B cell (primary cell): ENCODE results near the gene OPN1SW. TPM values are rescaled to one million over a fixed set of nuclear protein-coding genes. Genes with fewer than 3 reads are reported as not detected.

Experiments
- ATAC-seq: fragments of 200-7000 bp; cut with Tn5 transposase; one replicate; pipeline ENCODE4 v1.10.0; 2021; ENCODE audit warnings: low read depth, mild to moderate bottlenecking, moderate number of reproducible peaks, moderate library complexity
- CTCF ChIA-PET: fragments of 350-600 bp; sonication (Branson Sonifier 250); formaldehyde crosslinking; loops from one replicate; lab custom pipeline; 2021; ENCODE audit warnings: antibody characterized with exemption, inconsistent platforms; lab: Charles Lee
- POLR2A ChIA-PET: fragments of 350-600 bp; sonication (Branson Sonifier 250); formaldehyde crosslinking; loops from one replicate; lab custom pipeline; 2021; ENCODE audit warnings: antibody characterized with exemption; lab: Charles Lee
- DNase-seq: peaks from one replicate; pipeline ENCODE4 v3.0.0; 2013
- H2AFZ ChIP-seq: 2 replicates; pipeline ENCODE4 v1.6.1; 2012; ENCODE audit warnings: mild to moderate bottlenecking, low read depth, low read length; ENCODE audit not compliant: insufficient read depth, poor library complexity, severe bottlenecking
- H3K27ac ChIP-seq, 2 donors: 1 replicate in 1 of 2; 2 replicates in 1 of 2; pipeline ENCODE4 v1.5.1; 2012 to 2013; ENCODE audit warnings: low read length in 2 of 2, mild to moderate bottlenecking in 2 of 2, moderate library complexity in 1 of 2
- H3K27me3 ChIP-seq, 4 experiments: fragments of 200-600 bp in 1 of 4; sonication (generic) in 1 of 4; replicated peaks in 1 of 4; 1 replicate in 2 of 4; 2 replicates in 2 of 4; pipeline versions ENCODE4 v1.6.1 to v1.7.0; 2013 to 2016; ENCODE audit warnings: low read length in 3 of 4, mild to moderate bottlenecking in 2 of 4, mixed read lengths in 1 of 4, moderate library complexity in 1 of 4; ENCODE audit not compliant: insufficient read depth in 4 of 4, control insufficient read depth in 3 of 4; ENCODE audit errors: control extremely low read depth in 1 of 4
- H3K36me3 ChIP-seq, 2 experiments: replicated peaks in 1 of 2; 1 replicate in 1 of 2; 2 replicates in 1 of 2; pipeline versions ENCODE4 v1.6.1 to v1.7.1; 2013; ENCODE audit warnings: low read length in 1 of 2; ENCODE audit not compliant: insufficient read depth in 2 of 2, control insufficient read depth in 1 of 2; ENCODE audit errors: control extremely low read depth in 1 of 2, extremely low read depth in 1 of 2
- H3K4me1 ChIP-seq, 2 donors: fragments of 200-600 bp in 1 of 2; sonication (generic) in 1 of 2; 1 replicate in 1 of 2; 2 replicates in 1 of 2; pipeline versions ENCODE4 v1.5.1 to v1.6.1; 2013 to 2017; ENCODE audit warnings: low read length in 2 of 2; ENCODE audit not compliant: control insufficient read depth in 2 of 2, insufficient read depth in 2 of 2
- H3K4me2 ChIP-seq: replicated peaks from 2 replicates; pipeline ENCODE3; 2012; ENCODE audit warnings: mild to moderate bottlenecking, low read depth, low read length; ENCODE audit not compliant: poor library complexity, severe bottlenecking
- H3K4me3 ChIP-seq, 5 experiments: fragments of 200-600 bp in 1 of 5; sonication (generic) in 1 of 5; 1 replicate in 3 of 5; 2 replicates in 2 of 5; pipeline versions ENCODE4 v1.5.1 to v1.7.0; 2011 to 2016; ENCODE audit warnings: low read length in 4 of 5, mild to moderate bottlenecking in 4 of 5, low read depth in 2 of 5, control low read depth in 1 of 5, moderate library complexity in 1 of 5; ENCODE audit not compliant: insufficient read depth in 1 of 5; ENCODE audit errors: control extremely low read depth in 1 of 5, extremely low read depth in 1 of 5
- H3K79me2 ChIP-seq: fragments of 200-600 bp; sonication (generic); one replicate; pipeline ENCODE4 v1.6.0; 2016; ENCODE audit warnings: low read length; ENCODE audit not compliant: control insufficient read depth, insufficient read depth
- H3K9ac ChIP-seq: fragments of 200-600 bp; sonication (generic); 2 replicates; pipeline ENCODE4 v1.6.1; 2017; ENCODE audit warnings: mild to moderate bottlenecking, low read length, moderate library complexity
- H3K9me3 ChIP-seq, 3 donors: one replicate each; pipeline versions ENCODE4 v1.6.1 to v1.7.1; 2013; ENCODE audit warnings: low read length in 2 of 3; ENCODE audit not compliant: control insufficient read depth in 2 of 3, insufficient read depth in 1 of 3; ENCODE audit errors: control extremely low read depth in 1 of 3
- H4K20me1 ChIP-seq: 2 replicates; pipeline ENCODE4 v1.6.0; 2012; ENCODE audit warnings: mild to moderate bottlenecking, low read length; ENCODE audit not compliant: insufficient read depth, control insufficient read depth, poor library complexity, severe bottlenecking
- H3K27ac Mint-ChIP-seq: one replicate; pipeline ENCODE4 v1.8.0; 2021; ENCODE audit warnings: mixed read lengths
- H3K27me3 Mint-ChIP-seq: one replicate; pipeline ENCODE4 v1.8.0; 2021; ENCODE audit warnings: mixed read lengths
- H3K4me1 Mint-ChIP-seq: one replicate; pipeline ENCODE4 v1.8.0; 2021; ENCODE audit warnings: mixed read lengths
- H3K4me3 Mint-ChIP-seq: one replicate; pipeline ENCODE4 v1.8.0; 2021; ENCODE audit warnings: mixed read lengths
- H3K9me3 Mint-ChIP-seq: one replicate; pipeline ENCODE4 v1.8.0; 2022; ENCODE audit warnings: mixed read lengths; ENCODE audit not compliant: insufficient read depth
- CTCF ChIP-seq: fragments of 200-600 bp; IDR thresholded peaks from one replicate; pipeline ENCODE4 v1.8.0; 2022; ENCODE audit warnings: antibody characterized with exemption, mild to moderate bottlenecking
- EZH2 ChIP-seq: IDR thresholded peaks from 2 replicates; pipeline ENCODE4 v1.6.1; 2012; ENCODE audit warnings: borderline replicate concordance, low read depth, mild to moderate bottlenecking, moderate library complexity, low read length; ENCODE audit not compliant: insufficient read depth, poor library complexity, severe bottlenecking
- WGBS: methylation state at CpG from one replicate; pipeline ENCODE4 v1.1.5; 2013; ENCODE audit warnings: missing lambda C conversion rate; ENCODE audit not compliant: insufficient coverage; 5-methylcytosine and 5-hydroxymethylcytosine counted together
- intact Hi-C: fragments of 100-400 bp; cut with micrococcal nuclease; formaldehyde crosslinking; loops from one replicate; pipeline ENCODE4 v1.10.0; 2022
- polyA plus RNA-seq: library from polyadenylated mRNA; depleted of rRNA; stranded (reverse); fragments of >200 nt; gene quantifications from 2 replicates; pipeline ENCODE4 v1.2.3, GENCODE V29; 2012
- total RNA-seq, 2 donors: library from RNA; stranded (reverse); fragments of 120-200 nt in 1 of 2; gene quantifications; 1 replicate in 1 of 2; 2 replicates in 1 of 2; pipeline versions ENCODE4 v1.2.3 to v1.2.4, GENCODE V29; 2013 to 2022

The OPN1SW gene
- total and polyA plus RNA-seq, 2 donors (not counting 1 experiment from before 2014, with no cell fraction given), result not detected

DNA sequence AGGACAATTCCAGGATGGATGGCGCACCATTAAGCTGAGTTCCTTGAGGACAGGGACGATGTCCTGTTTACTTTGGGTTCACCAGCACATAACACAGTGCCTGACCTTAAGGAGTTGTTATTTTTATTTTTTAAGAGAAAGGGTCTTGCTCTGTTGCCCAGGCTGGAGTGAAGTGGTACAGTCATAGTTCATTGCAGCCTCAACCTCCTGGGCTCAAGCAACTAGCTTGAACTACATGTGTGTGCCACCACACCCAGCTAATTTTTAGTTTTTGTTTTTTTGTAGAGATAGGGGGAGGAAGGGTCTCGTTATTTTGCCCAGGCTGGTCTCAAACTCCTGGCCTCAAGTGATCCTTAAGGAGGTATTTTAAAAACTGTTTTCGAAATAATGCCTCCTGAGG, 38.2 kb downstream of the OPN1SW start:
- intact Hi-C loops, result loop anchor here (5.0 to 10.0 kb wide), 5 partner anchors 260 to 1335 kb away; partner anchors contain the start of genes ARF5, GCC1, HILPDA and KLHDC10
- no peak overlapping the region for H3K4me2 ChIP-seq
- Mint-ChIP-seq H3K9me3 (no peaks in the 10 kb centered on the region), H3K27ac (no peak overlapping the region), H3K4me1 (peaks cover 41% of the 10 kb centered on the region), H3K27me3 (no peaks in the 10 kb centered on the region), H3K4me3 (peak overlapping the region; percentile 67)
- TF ChIP-seq CTCF (no peak), EZH2 (no peak)
- no peak overlapping the region for H3K9ac ChIP-seq
- no peak overlapping the region for H2AFZ ChIP-seq
- H3K9me3 ChIP-seq, result no peaks in the 10 kb centered on the region
- H3K27ac ChIP-seq, result no peak overlapping the region
- CTCF ChIA-PET, result no interaction called here
- peaks cover 34 to 49% of the 10 kb centered on the region in 2 donors for H3K4me1 ChIP-seq
- 100% methylated on average over 1 of the region's 4 CpGs for WGBS
- no peaks in the 10 kb centered on the region for H3K36me3 ChIP-seq
- H4K20me1 ChIP-seq, result peaks cover 13% of the 10 kb centered on the region
- H3K79me2 ChIP-seq, result peaks cover 49% of the 10 kb centered on the region
- no peak for DNase-seq
- POLR2A ChIA-PET, result no interaction called here
- H3K4me3 ChIP-seq, result no peak overlapping the region
- H3K27me3 ChIP-seq, result no peaks in the 10 kb centered on the region
- no peak for ATAC-seq

DNA sequence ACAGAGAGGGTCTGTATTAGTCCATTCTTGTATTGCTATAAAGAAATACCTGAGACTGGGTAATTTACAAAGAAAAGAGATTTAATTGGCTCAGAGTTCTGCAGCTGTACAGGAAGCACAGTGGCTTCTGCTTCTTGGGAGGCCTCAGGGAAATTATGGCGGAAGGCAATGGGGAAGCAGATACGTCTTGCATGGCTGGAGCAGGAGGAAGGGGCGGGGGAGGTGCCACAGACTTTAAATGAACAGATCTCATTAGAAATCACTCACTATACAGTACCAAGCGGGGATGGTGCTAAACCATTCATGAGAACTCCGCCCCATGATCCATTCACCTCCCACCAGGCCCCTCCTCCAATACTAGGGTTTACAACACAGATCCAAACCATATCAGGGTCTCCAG, 40.2 kb downstream of the OPN1SW start:
- TF ChIP-seq EZH2, result no peak
- no peak for TF ChIP-seq CTCF
- Histone ChIP-seq H3K27ac (peak overlapping the region; percentile 0 to 52), H3K4me2 (peak overlapping the region; percentile 44), H3K4me1 (peaks cover 32 to 45% of the 10 kb centered on the region in 2 donors), H3K9ac (peak overlapping the region; percentile 5), H3K27me3 (no peaks in the 10 kb centered on the region), H2AFZ (peak overlapping the region; percentile 58), H4K20me1 (peaks cover 4% of the 10 kb centered on the region), H3K4me3 (peak overlapping the region in 1 of 5 experiments; percentile 23), H3K79me2 (peaks cover 30% of the 10 kb centered on the region), H3K9me3 (no peaks in the 10 kb centered on the region), H3K36me3 (no peaks in the 10 kb centered on the region)
- ATAC-seq, result no peak
- no peaks in the 10 kb centered on the region for H3K9me3 Mint-ChIP-seq
- peak; percentile 85 for DNase-seq
- ChIA-PET POLR2A (no interaction called here), CTCF (interaction anchor here (1.6 kb wide), 1 partner anchor 127 kb away, joined by 3 read pairs; the partner anchor contains the start of gene ATP6V1F)
- H3K27me3 Mint-ChIP-seq, result peaks cover 7% of the 10 kb centered on the region
- peak overlapping the region; percentile 5 for H3K4me3 Mint-ChIP-seq
- no CpG with 5 or more reads among the region's 5 CpGs for WGBS
- H3K4me1 Mint-ChIP-seq, result peaks cover 28% of the 10 kb centered on the region
- peak overlapping the region; percentile 56 for H3K27ac Mint-ChIP-seq
- intact Hi-C loops, result loop anchor here (5.0 to 10.0 kb wide), 5 partner anchors 258 to 1337 kb away; partner anchors contain the start of genes ARF5, GCC1, HILPDA and KLHDC10
